Measurements from ENCODE around the gene HNRNPH3. TPM values are rescaled to one million over a fixed set of nuclear protein-coding genes. Genes with fewer than 3 reads are reported as not detected.

Gene HNRNPH3
- total and polyA plus RNA-seq, 4 donors: 106 to 200 (median 128) TPM

GRCh38 chr10:68327889-68328786, 3.7 kb upstream of the HNRNPH3 start:
- Histone ChIP-seq H3K36me3 (ENCODE audit: control insufficient read depth in 1 of 2, insufficient read depth in 2 of 2, low read length in 1 of 2) (no peaks in the 10 kb centered on the region), H3K4me1 (ENCODE audit: control insufficient read depth in 1 of 2, insufficient read depth in 2 of 2, low read length in 2 of 2) (no peaks in the 10 kb centered on the region), H3K9me3 (ENCODE audit: control insufficient read depth, low read length) (no peaks in the 10 kb centered on the region), H3K27me3 (ENCODE audit: control insufficient read depth in 1 of 2, insufficient read depth in 2 of 2, low read length in 1 of 2) (no peaks in the 10 kb centered on the region), H3K27ac (ENCODE audit: low read depth in 1 of 2, low read length in 2 of 2) (no peak overlapping the region), H3K4me3 (ENCODE audit: low read length in 2 of 2) (no peak overlapping the region)
- intact Hi-C loops (cut with DNase I): no loop called here
- 54 to 56% methylated on average over 4 of the region's 4 CpGs for WGBS, 2 donors
- ATAC-seq (ENCODE audit: low FRiP score) (no peak), DNase-seq (no peak)

GRCh38 chr10:68329506-68329861, 2.4 kb upstream of the HNRNPH3 start:
- ATAC-seq (ENCODE audit: low FRiP score) (no peak), DNase-seq (no peak)
- Histone ChIP-seq H3K4me1 (ENCODE audit: control insufficient read depth in 1 of 2, insufficient read depth in 2 of 2, low read length in 2 of 2) (no peaks in the 10 kb centered on the region), H3K27me3 (ENCODE audit: control insufficient read depth in 1 of 2, insufficient read depth in 2 of 2, low read length in 1 of 2) (no peaks in the 10 kb centered on the region), H3K4me3 (ENCODE audit: low read length in 2 of 2) (no peak overlapping the region), H3K9me3 (ENCODE audit: control insufficient read depth, low read length) (no peaks in the 10 kb centered on the region), H3K36me3 (ENCODE audit: control insufficient read depth in 1 of 2, insufficient read depth in 2 of 2, low read length in 1 of 2) (no peaks in the 10 kb centered on the region), H3K27ac (ENCODE audit: low read depth in 1 of 2, low read length in 2 of 2) (no peak overlapping the region)
- intact Hi-C loops (cut with DNase I): no loop called here
- 97% methylated on average over 1 of the region's 1 CpG for WGBS, 2 donors

GRCh38 chr10:68330852-68331454, 911 bp upstream of the HNRNPH3 start:
- intact Hi-C loops (cut with DNase I): loop anchor here in 1 of 2 donors (10.0 kb wide), 2 partner anchors 256 to 446 kb away; partner anchors contain the start of genes HERC4 and SIRT1
- Histone ChIP-seq H3K36me3 (ENCODE audit: control insufficient read depth in 1 of 2, insufficient read depth in 2 of 2, low read length in 1 of 2) (no peaks in the 10 kb centered on the region), H3K4me1 (ENCODE audit: control insufficient read depth in 1 of 2, insufficient read depth in 2 of 2, low read length in 2 of 2) (peaks cover 0 to 6% of the 10 kb centered on the region in 2 donors), H3K27me3 (ENCODE audit: control insufficient read depth in 1 of 2, insufficient read depth in 2 of 2, low read length in 1 of 2) (no peaks in the 10 kb centered on the region), H3K27ac (ENCODE audit: low read depth in 1 of 2, low read length in 2 of 2) (peak overlapping the region; percentile 62 to 78), H3K9me3 (ENCODE audit: control insufficient read depth, low read length) (no peaks in the 10 kb centered on the region), H3K4me3 (ENCODE audit: low read length in 2 of 2) (peak overlapping the region; percentile 28 to 94)
- DNase-seq (peak; percentile 53 to 82), ATAC-seq (ENCODE audit: low FRiP score) (no peak)
- 3 to 7% methylated on average over 29 of the region's 29 CpGs for WGBS, 2 donors

- no peaks in the 10 kb centered on the region for H3K36me3 ChIP-seq (ENCODE audit: control insufficient read depth in 1 of 2, insufficient read depth in 2 of 2, low read length in 1 of 2)
- ATAC-seq (ENCODE audit: low FRiP score) (peak; percentile 69), DNase-seq (peak; percentile 83 to 86)
- H3K9me3 ChIP-seq (ENCODE audit: control insufficient read depth, low read length): no peaks in the 10 kb centered on the region
- H3K4me3 ChIP-seq (ENCODE audit: low read length in 2 of 2): peak within 1 kb of the TSS; percentile 60 to 94
- H3K27ac ChIP-seq (ENCODE audit: low read depth in 1 of 2, low read length in 2 of 2): peak within 1 kb of the TSS; percentile 84 to 95
- intact Hi-C loops (cut with DNase I): loop anchor here (1.0 to 10.0 kb wide), 4 partner anchors 258 to 568 kb away; partner anchors contain the start of genes SIRT1 (in 2 of the 2), DDX50 (in 1 of the 2) and HERC4 (in 1 of the 2)
- 0% methylated on average over 51 of the region's 51 CpGs for WGBS, 2 donors
- H3K4me1 ChIP-seq (ENCODE audit: control insufficient read depth in 1 of 2, insufficient read depth in 2 of 2, low read length in 2 of 2): peaks cover 0 to 8% of the 10 kb centered on the region in 2 donors
- H3K27me3 ChIP-seq (ENCODE audit: control insufficient read depth in 1 of 2, insufficient read depth in 2 of 2, low read length in 1 of 2): no peaks in the 10 kb centered on the region
Measured at GRCh38 chr10:68332259-68333057, 594 bp downstream of the HNRNPH3 start, which contains the start of gene PBLD. Gene PBLD, minus strand, starts transcription at chr10:68332928. Its CDS starts 26,084 bp downstream, at chr10:68306844.

GRCh38 chr10:68333058-68333395, 1.2 kb downstream of the HNRNPH3 start:
- DNase-seq (no peak), ATAC-seq (ENCODE audit: low FRiP score) (no peak)
- intact Hi-C loops (cut with DNase I): loop anchor here (2.0 to 10.0 kb wide), 3 partner anchors 258 to 568 kb away; partner anchors contain the start of genes DDX50 (in 1 of the 2), HERC4 (in 1 of the 2) and SIRT1 (in 1 of the 2)
- 0 to 1% methylated on average over 10 of the region's 10 CpGs for WGBS, 2 donors
- H3K36me3 ChIP-seq (ENCODE audit: control insufficient read depth in 1 of 2, insufficient read depth in 2 of 2, low read length in 1 of 2): no peaks in the 10 kb centered on the region
- no peaks in the 10 kb centered on the region for H3K27me3 ChIP-seq (ENCODE audit: control insufficient read depth in 1 of 2, insufficient read depth in 2 of 2, low read length in 1 of 2)
- H3K4me1 ChIP-seq (ENCODE audit: control insufficient read depth in 1 of 2, insufficient read depth in 2 of 2, low read length in 2 of 2): peaks cover 0 to 11% of the 10 kb centered on the region in 2 donors
- peak overlapping the region; percentile 60 to 94 for H3K4me3 ChIP-seq (ENCODE audit: low read length in 2 of 2)
- H3K9me3 ChIP-seq (ENCODE audit: control insufficient read depth, low read length): no peaks in the 10 kb centered on the region
- H3K27ac ChIP-seq (ENCODE audit: low read depth in 1 of 2, low read length in 2 of 2): peak overlapping the region; percentile 84 to 95

GRCh38 chr10:68333440-68334431, 1.9 kb downstream of the HNRNPH3 start:
- Histone ChIP-seq H3K9me3 (ENCODE audit: control insufficient read depth, low read length) (no peaks in the 10 kb centered on the region), H3K27me3 (ENCODE audit: control insufficient read depth in 1 of 2, insufficient read depth in 2 of 2, low read length in 1 of 2) (no peaks in the 10 kb centered on the region), H3K27ac (ENCODE audit: low read depth in 1 of 2, low read length in 2 of 2) (peak overlapping the region in 1 of 2 donors; percentile 47), H3K36me3 (ENCODE audit: control insufficient read depth in 1 of 2, insufficient read depth in 2 of 2, low read length in 1 of 2) (no peaks in the 10 kb centered on the region), H3K4me3 (ENCODE audit: low read length in 2 of 2) (peak overlapping the region; percentile 60 to 94), H3K4me1 (ENCODE audit: control insufficient read depth in 1 of 2, insufficient read depth in 2 of 2, low read length in 2 of 2) (peaks cover 0 to 11% of the 10 kb centered on the region in 2 donors)
- ATAC-seq (ENCODE audit: low FRiP score) (no peak), DNase-seq (no peak)
- 1% methylated on average over 10 of the region's 10 CpGs for WGBS, 2 donors
- intact Hi-C loops (cut with DNase I): loop anchor here (2.0 to 10.0 kb wide), 3 partner anchors 259 to 567 kb away; partner anchors contain the start of genes DDX50 (in 1 of the 2), HERC4 (in 1 of the 2) and SIRT1 (in 1 of the 2)

GRCh38 chr10:68334672-68335467, 3.0 kb downstream of the HNRNPH3 start:
- DNase-seq (no peak), ATAC-seq (ENCODE audit: low FRiP score) (no peak)
- H3K9me3 ChIP-seq (ENCODE audit: control insufficient read depth, low read length): no peaks in the 10 kb centered on the region
- 2 to 3% methylated on average over 8 of the region's 8 CpGs for WGBS, 2 donors
- no peak overlapping the region for H3K27ac ChIP-seq (ENCODE audit: low read depth in 1 of 2, low read length in 2 of 2)
- peak overlapping the region; percentile 36 to 42 for H3K4me3 ChIP-seq (ENCODE audit: low read length in 2 of 2)
- no peaks in the 10 kb centered on the region for H3K27me3 ChIP-seq (ENCODE audit: control insufficient read depth in 1 of 2, insufficient read depth in 2 of 2, low read length in 1 of 2)
- H3K36me3 ChIP-seq (ENCODE audit: control insufficient read depth in 1 of 2, insufficient read depth in 2 of 2, low read length in 1 of 2): peaks cover 0 to 1% of the 10 kb centered on the region in 2 donors
- H3K4me1 ChIP-seq (ENCODE audit: control insufficient read depth in 1 of 2, insufficient read depth in 2 of 2, low read length in 2 of 2): peaks cover 0 to 11% of the 10 kb centered on the region in 2 donors
- intact Hi-C loops (cut with DNase I): loop anchor here in 1 of 2 donors (10.0 kb wide), 2 partner anchors 260 to 450 kb away; partner anchors contain the start of genes HERC4 and SIRT1
